EL (cell line): Measurements from ENCODE around the gene PHLDA2.
A peak's percentile ranks its signal among the peaks of the same experiment; 100 is the strongest.
"Not testable (repeated sequence)": the region's sequence is repeated elsewhere in the genome, so short reads cannot be mapped to it uniquely, and the experiment has no call there.

Experiments used
- DNase-seq: peaks from one replicate; pipeline ENCODE4 v3.0.0-alpha.2; 2016

The PHLDA2 gene

GRCh38 chr11:2945031-2945756 lies 16.0 kb upstream of the PHLDA2 start:
- DNase-seq, result peak; percentile 81

- no peak for DNase-seq
These were observed 15.3 kb upstream of the PHLDA2 start for GRCh38 chr11:2944530-2944929.

DNA sequence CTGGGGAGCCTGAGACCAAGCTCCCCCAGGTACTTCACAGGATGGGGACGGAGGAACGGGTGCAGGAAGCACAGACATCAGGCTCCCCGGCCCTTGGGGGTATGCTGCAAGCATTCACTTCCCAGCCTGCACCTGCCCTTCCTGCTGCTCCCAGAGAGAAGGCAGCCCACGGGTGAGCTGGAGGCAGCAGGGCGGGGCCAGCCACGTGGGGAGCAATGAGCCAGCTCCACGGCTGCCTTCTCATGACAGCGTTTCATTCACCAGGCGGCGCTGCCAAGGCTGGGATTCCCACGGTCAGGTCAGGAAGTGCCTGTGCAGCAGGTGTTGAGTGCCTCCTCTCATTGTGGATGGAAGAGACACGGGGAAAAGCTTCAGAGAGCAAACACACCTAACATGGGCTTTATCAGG lies 14.5 kb upstream of the PHLDA2 start:
- no peak for DNase-seq

DNA sequence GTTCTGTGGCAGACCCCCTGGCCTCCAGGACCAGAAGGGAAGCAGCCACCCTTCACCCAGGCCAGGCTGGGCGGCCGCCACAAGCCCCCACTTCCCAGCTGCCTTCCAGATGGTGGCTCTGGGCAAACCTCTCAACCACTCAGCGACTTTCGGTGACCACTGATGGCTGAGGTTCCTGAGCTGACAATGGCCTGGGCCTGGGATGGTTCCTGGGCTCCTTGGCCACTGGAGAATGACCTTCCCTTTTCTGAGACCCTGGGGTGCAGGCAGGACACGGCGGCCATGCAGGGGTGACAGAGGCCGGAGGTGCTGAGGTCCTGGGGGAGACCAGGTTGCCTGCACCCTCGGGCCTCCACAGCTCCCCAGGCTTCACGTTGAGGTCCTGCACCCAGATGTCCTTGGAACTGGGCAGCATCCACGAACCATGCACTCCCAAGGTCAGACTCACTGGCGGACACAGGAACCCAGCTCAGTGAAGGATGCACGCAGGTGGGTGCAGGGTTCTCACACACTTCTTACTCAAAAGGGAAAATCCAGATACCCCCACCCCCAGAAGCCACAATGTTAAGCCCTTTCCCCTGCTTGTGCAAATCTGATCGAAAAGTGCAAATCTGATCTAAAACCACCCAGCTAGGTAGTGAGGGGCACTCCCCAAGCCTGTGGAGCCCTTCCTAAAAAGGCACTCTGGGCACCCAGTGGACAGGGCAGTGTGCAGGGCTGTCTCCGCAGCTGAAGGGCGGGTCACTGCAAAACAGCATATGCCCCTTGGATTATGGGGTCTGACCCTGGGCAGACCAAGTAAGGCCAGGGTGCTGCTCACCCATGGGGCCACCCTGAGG lies 13.9 kb upstream of the PHLDA2 start:
- no peak for DNase-seq

DNA sequence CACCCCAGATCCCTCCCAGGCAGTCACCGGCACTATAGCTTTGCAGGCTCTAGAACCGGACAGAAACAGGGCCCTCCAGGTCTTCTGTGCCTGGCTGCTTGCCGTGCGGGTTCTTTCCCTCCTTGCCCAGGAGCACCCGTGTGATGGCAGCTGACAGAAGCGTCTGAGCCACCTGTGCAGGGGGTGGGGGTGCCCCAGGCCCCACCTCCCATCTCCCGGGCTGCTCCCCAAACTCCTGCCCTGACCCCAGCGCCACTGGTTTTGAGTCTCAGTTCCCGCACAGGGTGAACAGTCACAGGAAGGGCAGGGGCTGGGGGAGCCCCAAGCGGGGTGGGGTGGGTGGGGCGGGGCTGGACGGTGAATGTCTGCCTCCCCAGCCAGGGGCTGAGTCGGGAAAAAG lies 13.2 kb upstream of the PHLDA2 start:
- no peak for DNase-seq

DNA sequence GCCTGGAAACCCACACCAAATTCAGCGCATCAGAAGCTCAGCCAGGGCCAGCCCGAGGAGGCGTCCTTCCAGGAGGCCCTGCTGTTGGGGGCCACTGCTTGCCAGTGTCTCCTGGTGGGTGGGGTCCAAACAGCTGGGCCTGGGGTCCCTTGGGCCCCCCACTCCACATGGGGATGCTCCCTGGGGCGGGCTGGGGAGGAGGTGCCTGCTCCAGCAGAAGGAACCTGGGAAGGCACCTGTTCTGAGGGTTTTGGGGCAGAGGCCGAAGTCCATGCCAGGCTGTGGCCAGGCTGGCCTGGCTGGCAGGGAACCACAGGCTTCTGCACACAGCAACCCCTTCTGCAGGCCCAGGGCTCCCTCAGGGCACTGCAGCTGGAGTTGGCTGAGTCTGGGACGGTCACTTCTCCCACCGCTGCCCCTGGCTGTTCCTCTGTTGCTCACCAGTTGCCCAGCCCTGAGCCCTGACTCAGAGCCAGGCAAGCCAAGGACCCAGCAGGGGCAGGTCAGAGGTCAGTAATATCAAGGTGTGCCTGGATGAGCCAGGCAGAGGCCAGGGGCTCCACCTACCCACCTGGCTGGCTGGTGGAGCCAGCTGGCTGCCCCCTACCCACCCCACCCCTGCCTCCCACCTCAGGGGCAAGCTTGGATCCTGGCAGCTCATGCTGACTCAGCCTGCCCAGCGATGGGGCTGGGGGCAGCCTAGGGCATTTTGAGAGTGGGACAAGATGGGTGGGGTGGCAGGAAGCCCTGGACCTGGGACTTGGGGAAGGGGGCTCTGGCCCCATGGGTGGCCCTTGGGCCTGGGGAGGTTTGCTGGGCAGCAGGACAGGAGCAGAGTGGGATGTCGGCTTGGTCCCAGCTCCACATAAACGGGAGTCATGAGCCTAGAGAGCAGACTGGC lies 12.0 kb upstream of the PHLDA2 start:
- peak; percentile 44 for DNase-seq

DNA sequence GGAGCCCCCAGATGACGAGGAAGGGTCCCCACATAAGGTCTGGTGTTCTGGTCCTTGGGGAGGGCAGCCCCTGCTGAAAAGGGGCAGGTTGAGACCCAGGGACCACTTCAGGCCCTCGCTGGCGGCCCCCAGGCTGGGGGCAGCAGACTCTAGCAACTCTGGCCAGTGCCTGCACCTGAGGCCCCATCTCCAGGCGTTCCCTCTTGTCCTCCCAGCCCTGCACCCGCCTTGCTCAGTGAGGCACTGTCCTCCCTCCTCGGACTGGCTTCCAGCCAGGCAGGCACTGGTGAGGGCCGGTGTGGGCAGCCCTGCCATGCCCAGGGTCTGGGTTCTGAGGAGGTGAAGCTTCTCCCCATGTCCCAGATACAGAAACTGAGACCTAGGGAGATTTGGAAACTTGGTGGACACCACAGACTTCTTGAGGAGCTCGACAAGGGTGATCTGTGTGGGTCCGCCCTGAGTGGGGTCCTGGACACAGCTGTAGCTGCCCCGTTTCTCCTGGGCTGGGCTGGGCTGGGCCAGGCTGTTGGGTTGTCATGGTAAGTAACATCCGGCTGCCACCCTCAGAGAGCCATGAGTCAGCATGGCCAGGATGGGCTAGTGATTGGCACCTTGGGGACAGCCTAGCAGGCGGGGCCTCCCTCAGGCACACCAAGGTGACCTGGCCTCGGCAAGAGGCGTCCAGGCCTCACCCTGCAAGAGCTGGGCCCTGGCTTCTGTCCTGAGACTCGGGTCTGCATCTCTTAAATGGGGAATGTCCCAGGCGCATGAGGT lies 11.1 kb upstream of the PHLDA2 start:
- DNase-seq, result peak; percentile 52

DNA sequence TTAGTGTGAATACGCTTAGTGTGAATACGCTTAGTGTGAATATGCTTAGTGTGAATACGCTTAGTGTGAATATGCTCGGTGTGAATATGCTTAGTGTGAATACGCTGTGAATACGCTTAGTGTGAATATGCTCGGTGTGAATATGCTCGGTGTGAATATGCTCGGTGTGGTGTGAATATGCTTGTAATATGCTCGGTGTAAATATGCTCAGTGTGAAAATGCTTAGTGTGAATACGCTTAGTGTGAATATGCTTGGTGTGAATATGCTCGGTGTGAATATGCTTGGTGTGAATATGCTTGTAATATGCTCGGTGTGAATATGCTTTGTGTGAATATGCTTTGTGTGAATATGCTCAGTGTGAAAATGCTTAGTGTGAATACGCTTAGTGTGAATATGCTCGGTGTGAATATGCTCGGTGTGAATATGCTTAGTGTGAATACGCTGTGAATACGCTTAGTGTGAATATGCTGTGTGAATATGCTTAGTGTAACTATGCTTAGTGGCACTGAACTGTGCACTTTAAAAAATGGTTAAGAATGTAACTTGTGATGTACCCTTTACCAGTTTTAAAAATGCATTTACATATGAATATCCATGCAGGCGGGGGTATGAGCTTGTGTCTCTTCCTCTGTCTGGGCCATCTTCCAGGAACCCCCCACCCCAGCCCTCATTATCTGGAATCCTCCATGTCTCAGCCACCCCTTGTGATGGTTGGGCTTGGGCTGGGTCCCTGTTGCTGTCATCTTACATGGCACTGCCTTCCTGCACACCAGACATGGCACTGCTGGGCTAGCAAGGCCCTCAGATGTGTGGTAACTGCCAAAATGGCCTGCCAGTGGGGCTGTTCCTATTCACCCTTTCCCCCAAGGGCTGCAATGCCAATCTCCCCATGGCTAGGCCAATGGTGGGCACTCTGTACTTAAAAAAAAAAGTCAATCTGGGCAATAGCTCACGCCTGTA lies 9.5 kb upstream of the PHLDA2 start:
- DNase-seq, result not testable (repeated sequence)

GRCh38 chr11:2937641-2938457 lies 8.6 kb upstream of the PHLDA2 start:
- DNase-seq, result not testable (repeated sequence)

DNA sequence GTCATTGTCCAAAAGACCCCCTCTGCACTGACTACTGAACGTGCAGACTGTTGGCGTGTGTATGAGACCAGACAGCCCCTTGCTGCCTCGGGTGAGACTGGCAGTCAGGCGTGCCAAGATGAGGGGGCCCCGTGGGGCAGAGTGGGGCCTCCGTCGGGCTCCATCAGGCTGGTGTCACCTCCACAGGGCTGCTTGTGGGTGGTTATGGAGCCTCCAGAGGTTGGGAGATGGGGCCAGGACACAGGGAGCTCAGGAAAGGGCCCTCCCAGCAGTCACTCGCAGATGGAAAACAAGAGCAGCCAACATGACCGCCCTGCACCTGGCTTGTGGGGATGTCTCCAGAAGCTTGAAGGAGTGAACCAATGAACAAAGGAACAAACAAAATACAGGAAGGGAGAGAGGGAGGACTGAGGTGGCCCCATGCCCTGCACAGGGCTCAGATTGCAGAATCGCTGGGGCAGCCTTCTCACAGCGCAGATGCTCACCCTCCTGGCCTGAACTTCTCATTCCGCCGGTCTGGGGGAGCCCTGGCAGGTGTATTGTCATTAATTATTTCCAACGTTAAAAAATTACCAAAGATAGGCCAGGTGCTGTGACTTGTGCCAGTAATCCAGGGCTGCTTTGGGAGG lies 5.5 kb upstream of the PHLDA2 start:
- DNase-seq, result no peak

GRCh38 chr11:2934021-2934550 lies 4.9 kb upstream of the PHLDA2 start:
- no peak for DNase-seq

DNA sequence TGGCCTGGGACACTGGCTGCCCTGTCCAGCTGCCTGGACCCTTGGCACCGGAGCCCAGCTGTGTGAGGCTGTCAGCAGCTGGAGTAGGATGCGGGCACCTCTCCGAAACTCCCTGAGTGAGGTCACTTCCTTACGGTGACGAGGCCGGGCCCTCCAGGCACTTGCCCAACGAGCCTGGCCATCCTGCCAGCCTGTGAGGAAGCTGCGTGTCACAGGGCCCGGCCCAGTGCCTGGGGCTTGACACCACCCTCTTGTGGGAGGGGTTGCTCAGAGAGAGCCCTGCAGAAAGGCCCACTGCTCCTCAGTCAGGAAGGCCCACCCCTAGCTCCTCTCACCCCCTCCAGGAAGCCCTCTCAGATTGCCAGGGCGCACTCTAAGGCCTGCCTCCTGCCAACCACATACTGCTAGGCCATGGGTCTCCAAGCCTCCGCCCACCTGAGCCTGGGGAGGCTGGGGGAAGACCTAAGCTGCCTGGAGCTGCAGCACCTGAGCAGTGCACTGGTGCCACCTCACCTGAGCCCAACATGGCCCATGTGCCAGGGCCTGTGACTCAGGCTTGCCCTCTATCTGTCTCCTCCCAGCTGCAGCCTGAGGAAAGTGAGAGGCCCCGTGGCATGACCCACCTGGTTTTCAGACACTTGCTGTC lies 4.3 kb upstream of the PHLDA2 start:
- DNase-seq, result peak; percentile 95

DNA sequence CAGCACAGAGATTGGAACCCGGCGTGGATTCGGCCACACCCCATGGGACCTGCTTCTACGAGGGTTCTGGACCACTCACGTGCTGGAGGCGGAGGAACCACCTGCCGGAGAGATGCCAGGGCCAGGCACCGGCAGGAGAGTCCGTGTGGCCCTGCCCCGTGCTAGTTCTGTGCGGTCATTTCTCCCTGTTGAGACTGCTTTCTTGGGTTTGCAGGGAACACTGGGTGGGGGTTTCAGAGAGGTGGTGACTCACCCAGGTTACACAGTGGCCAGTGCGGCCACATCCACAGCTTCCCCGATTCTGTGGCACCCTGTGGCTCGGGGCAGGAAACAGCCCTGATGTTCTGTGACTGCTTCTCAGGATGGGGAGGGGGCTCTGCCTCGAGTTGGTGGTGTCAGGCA lies 3.6 kb upstream of the PHLDA2 start:
- DNase-seq, result peak; percentile 64

DNA sequence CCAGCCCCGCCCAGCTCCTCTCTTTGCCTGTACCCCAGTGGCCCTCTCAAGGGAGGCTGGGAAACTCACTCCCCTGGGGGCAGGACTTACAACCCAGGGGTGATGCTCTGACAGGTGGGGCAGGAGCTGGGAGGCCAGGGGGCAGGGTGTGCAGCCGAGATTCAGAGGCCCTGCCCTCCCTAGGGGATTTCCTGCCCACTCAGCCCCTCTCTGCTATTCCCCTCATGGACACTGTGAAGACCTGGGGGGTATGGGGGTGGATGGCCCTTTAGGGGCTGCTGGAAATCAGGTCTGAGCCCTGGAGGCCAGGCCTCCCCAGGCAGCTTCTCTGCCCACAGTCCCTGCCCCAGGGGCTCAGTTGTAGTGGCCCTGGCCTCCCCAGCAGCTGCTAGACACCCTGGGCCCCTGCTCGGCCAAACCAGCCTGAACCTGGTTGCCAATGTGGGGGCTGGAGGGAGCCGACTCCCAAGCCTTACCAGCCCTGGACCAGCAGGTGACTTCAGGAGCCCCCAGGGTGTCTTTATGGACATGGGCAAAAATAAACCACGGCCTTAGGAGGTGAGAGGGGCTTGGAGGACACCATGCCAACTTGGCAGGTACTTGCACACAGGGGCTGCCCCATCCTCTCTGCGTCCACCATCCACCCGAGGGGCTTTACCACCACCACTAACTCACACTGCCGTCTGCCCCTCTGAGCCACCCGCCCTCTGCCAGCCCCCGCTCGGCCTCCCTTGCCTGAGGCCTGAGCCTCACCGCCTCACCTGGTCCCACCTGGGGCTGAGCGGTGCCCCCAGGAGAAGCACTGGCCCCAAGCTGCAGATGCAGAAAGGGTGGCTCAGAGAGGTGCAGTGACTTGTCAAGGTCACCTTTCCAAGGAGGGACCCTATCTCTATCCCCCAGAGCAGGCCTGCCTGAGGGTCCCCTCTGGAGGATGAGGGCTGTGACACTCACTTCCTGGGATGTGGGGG lies 2.8 kb upstream of the PHLDA2 start:
- DNase-seq, result no peak

- no peak for DNase-seq
These were observed 2.2 kb upstream of the PHLDA2 start for GRCh38 chr11:2931420-2931746.

- peak; percentile 58 for DNase-seq
These were observed 1.6 kb upstream of the PHLDA2 start for GRCh38 chr11:2930704-2931419.
